Gastrocnemius medialis (tissue), 4 donors: ENCODE results near the gene AHCYL1.

Experiments
- POLR2A ChIP-seq, 2 donors: fragments of 450-650 bp; IDR thresholded peaks; one replicate each; pipeline ENCODE4 v1.6.1; 2017; ENCODE audit warnings: antibody characterized with exemption in 2 of 2, mild to moderate bottlenecking in 2 of 2, moderate library complexity in 2 of 2
- TF ChIP-seq, protein P1 (sequence below), 5 experiments: fragments of 450-650 bp in 3 of 5; fragments of 200-600 bp in 2 of 5; sonication (generic) in 2 of 5; IDR thresholded peaks in 4 of 5; conservative IDR thresholded peaks in 1 of 5; 1 replicate in 4 of 5; 2 replicates in 1 of 5; pipeline ENCODE4 v1.5.1; 2016 to 2019; ENCODE audit warnings: antibody characterized with exemption in 5 of 5, mild to moderate bottlenecking in 3 of 5, moderate library complexity in 3 of 5

DNA sequence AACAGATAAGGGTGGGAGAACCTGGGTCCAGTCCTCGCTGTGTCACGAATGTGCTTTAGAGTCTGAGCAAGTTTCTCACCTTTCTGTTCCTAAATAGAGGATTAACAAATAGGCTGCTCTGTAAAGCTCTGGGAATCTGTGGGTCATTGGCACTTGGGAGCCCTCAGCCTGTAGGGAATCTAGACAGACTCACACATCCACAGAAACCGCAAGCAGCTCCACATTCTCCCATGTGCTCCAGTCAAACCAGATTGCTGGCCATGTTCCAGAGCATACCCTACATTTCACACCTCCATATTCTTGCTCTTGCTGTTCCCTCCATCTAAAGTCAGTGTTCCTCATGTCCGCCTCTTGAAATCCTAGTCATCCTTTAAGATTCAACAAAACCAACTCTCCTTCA is 7.8 kb upstream of the AHCYL1 start:
- TF ChIP-seq, protein P1, sequence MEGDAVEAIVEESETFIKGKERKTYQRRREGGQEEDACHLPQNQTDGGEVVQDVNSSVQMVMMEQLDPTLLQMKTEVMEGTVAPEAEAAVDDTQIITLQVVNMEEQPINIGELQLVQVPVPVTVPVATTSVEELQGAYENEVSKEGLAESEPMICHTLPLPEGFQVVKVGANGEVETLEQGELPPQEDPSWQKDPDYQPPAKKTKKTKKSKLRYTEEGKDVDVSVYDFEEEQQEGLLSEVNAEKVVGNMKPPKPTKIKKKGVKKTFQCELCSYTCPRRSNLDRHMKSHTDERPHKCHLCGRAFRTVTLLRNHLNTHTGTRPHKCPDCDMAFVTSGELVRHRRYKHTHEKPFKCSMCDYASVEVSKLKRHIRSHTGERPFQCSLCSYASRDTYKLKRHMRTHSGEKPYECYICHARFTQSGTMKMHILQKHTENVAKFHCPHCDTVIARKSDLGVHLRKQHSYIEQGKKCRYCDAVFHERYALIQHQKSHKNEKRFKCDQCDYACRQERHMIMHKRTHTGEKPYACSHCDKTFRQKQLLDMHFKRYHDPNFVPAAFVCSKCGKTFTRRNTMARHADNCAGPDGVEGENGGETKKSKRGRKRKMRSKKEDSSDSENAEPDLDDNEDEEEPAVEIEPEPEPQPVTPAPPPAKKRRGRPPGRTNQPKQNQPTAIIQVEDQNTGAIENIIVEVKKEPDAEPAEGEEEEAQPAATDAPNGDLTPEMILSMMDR (IDR thresholded peaks at IDR 0.05 in 4 of 5, conservative IDR thresholded peaks at IDR 0.05 in 1 of 5), result no peak
- no peak for TF ChIP-seq POLR2A (IDR thresholded peaks at IDR 0.05)
